ENCODE data around the gene AQP2.

- TF ChIP-seq POLR2AphosphoS5 (IDR thresholded peaks at IDR 0.05) = no peak
- TF ChIP-seq CTCF (IDR thresholded peaks at IDR 0.05) = no peak
Observed at GRCh38 chr12:49910331-49911212, 40.0 kb upstream of the AQP2 start.

Measured in prostate gland (tissue), 2 donors.